CD4-positive, alpha-beta memory T cell (primary cell): Measurements from ENCODE around the gene PANX2. TPM values are rescaled to one million over a fixed set of nuclear protein-coding genes. Genes with fewer than 3 reads are reported as not detected.

Experiments used
- CTCF ChIA-PET: fragments of 350-600 bp; sonication (Branson Sonifier 250); formaldehyde crosslinking; loops from one replicate; lab custom pipeline; 2021; ENCODE audit warnings: inconsistent platforms; ENCODE audit not compliant: partially characterized antibody; lab: Charles Lee
- POLR2A ChIA-PET: fragments of 350-600 bp; sonication (Branson Sonifier 250); formaldehyde crosslinking; loops from one replicate; lab custom pipeline; 2021; ENCODE audit not compliant: partially characterized antibody; lab: Charles Lee
- DNase-seq, 5 donors: peaks; one replicate each; pipeline versions ENCODE4 v3.0.0 to v3.0.0-alpha.2; 2020 to 2022; ENCODE audit warnings: mixed read lengths in 1 of 5
- H3K27ac ChIP-seq: one replicate; pipeline ENCODE4 v1.7.0; 2013; ENCODE audit warnings: low read depth, low read length
- H3K27me3 ChIP-seq: 2 replicates; pipeline ENCODE4 v1.7.0; 2013; ENCODE audit warnings: mild to moderate bottlenecking, low read length, moderate library complexity; ENCODE audit not compliant: insufficient read depth
- H3K36me3 ChIP-seq: 2 replicates; pipeline ENCODE4 v1.7.0; 2013; ENCODE audit warnings: mild to moderate bottlenecking, low read length, moderate library complexity; ENCODE audit not compliant: insufficient read depth
- H3K4me1 ChIP-seq: 2 replicates; pipeline ENCODE4 v1.7.0; 2013; ENCODE audit warnings: mild to moderate bottlenecking, low read length, moderate library complexity; ENCODE audit not compliant: insufficient read depth
- H3K4me3 ChIP-seq, 2 donors: one replicate each; pipeline ENCODE4 v1.7.0; 2013; ENCODE audit warnings: low read length in 2 of 2, mild to moderate bottlenecking in 1 of 2
- H3K9me3 ChIP-seq, 2 donors: one replicate each; pipeline ENCODE4 v1.7.0; 2013; ENCODE audit warnings: low read length in 2 of 2, control low read depth in 1 of 2; ENCODE audit not compliant: control insufficient read depth in 1 of 2
- H3K27ac Mint-ChIP-seq, 7 donors: one replicate each; pipeline ENCODE4 v1.8.0; 2020 to 2021; ENCODE audit warnings: mixed read lengths in 7 of 7, mild to moderate bottlenecking in 6 of 7, inconsistent platforms in 3 of 7, moderate library complexity in 3 of 7
- H3K27me3 Mint-ChIP-seq, 2 donors: one replicate each; pipeline ENCODE4 v1.8.0; 2020 to 2021; ENCODE audit warnings: mixed read lengths in 2 of 2
- H3K36me3 Mint-ChIP-seq, 2 donors: one replicate each; pipeline ENCODE4 v1.8.0; 2020 to 2021; ENCODE audit warnings: mixed read lengths in 2 of 2, inconsistent platforms in 1 of 2, mild to moderate bottlenecking in 1 of 2
- H3K4me1 Mint-ChIP-seq, 4 donors: one replicate each; pipeline ENCODE4 v1.8.0; 2020 to 2021; ENCODE audit warnings: mixed read lengths in 4 of 4, mild to moderate bottlenecking in 1 of 4
- H3K4me3 Mint-ChIP-seq, 8 donors: one replicate each; pipeline ENCODE4 v1.8.0; 2020 to 2021; ENCODE audit warnings: mixed read lengths in 8 of 8, mild to moderate bottlenecking in 7 of 8, moderate library complexity in 6 of 8, inconsistent platforms in 3 of 8
- H3K9me3 Mint-ChIP-seq, 8 donors: one replicate each; pipeline ENCODE4 v1.8.0; 2020 to 2021; ENCODE audit warnings: mixed read lengths in 8 of 8, mild to moderate bottlenecking in 5 of 8, inconsistent platforms in 3 of 8, moderate library complexity in 1 of 8
- intact Hi-C: fragments of 100-400 bp; cut with micrococcal nuclease; formaldehyde crosslinking; loops from one replicate; pipeline ENCODE4 v1.15.1; 2023
- polyA plus RNA-seq, 2 donors: library from polyadenylated mRNA; unstranded; fragments of 300-500 nt; fragmentation: Illumina TruSeq; gene quantifications; one replicate each; pipeline ENCODE4 v1.2.3, GENCODE V29; 2021
- total RNA-seq, 2 experiments: library from RNA; stranded (reverse); gene quantifications; one replicate each; pipeline ENCODE4 v1.2.3, GENCODE V29; 2021

PANX2 gene
- total and polyA plus RNA-seq, 4 experiments from 2014 or later: not detected

DNA sequence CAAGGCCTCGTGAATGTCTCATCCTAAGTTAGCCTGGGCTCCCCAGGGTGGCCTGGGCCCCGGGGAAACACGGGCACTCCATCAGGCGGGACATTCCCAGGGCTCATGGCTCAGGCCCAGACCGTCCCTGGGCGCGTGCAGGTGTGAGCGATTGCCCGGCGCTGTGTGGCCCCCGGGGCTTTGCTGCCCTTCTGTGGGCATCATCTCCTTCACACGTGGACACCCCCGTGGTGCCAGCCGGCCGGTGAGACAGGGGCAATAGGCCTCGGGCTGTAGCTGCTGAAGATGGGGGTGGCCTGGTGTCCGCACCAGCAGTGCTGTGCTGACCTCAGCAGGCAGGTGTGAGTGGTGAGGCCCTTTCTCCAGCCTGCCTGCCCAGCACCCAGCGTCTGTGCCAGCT is 25.7 kb downstream of the PANX2 start:
- Histone ChIP-seq H3K4me3 (no peak overlapping the region), H3K27me3 (no peaks in the 10 kb centered on the region), H3K9me3 (no peaks in the 10 kb centered on the region), H3K36me3 (peaks cover 27% of the 10 kb centered on the region), H3K27ac (no peak overlapping the region), H3K4me1 (peaks cover 35% of the 10 kb centered on the region)
- DNase-seq: peak in 1 of 5 donors; percentile 15
- H3K4me3 Mint-ChIP-seq: no peak overlapping the region
- intact Hi-C loops: no loop called here
- H3K36me3 Mint-ChIP-seq: peaks cover 0 to 17% of the 10 kb centered on the region in 2 donors
- H3K27ac Mint-ChIP-seq: peak overlapping the region in 2 of 7 donors; percentile 29 to 60
- no peaks in the 10 kb centered on the region for H3K9me3 Mint-ChIP-seq
- ChIA-PET POLR2A (interaction anchor here (0.6 to 1.4 kb wide), 2 partner anchors 9 to 15 kb away, joined by 3 to 5 read pairs; no protein-coding TSS in a partner anchor), CTCF (interaction anchor here (1.1 kb wide), 1 partner anchor 10 kb away, joined by 3 read pairs; no protein-coding TSS in a partner anchor)
- no peaks in the 10 kb centered on the region for H3K27me3 Mint-ChIP-seq
- H3K4me1 Mint-ChIP-seq: peaks cover 9 to 24% (median 20%) of the 10 kb centered on the region in 4 donors

DNA sequence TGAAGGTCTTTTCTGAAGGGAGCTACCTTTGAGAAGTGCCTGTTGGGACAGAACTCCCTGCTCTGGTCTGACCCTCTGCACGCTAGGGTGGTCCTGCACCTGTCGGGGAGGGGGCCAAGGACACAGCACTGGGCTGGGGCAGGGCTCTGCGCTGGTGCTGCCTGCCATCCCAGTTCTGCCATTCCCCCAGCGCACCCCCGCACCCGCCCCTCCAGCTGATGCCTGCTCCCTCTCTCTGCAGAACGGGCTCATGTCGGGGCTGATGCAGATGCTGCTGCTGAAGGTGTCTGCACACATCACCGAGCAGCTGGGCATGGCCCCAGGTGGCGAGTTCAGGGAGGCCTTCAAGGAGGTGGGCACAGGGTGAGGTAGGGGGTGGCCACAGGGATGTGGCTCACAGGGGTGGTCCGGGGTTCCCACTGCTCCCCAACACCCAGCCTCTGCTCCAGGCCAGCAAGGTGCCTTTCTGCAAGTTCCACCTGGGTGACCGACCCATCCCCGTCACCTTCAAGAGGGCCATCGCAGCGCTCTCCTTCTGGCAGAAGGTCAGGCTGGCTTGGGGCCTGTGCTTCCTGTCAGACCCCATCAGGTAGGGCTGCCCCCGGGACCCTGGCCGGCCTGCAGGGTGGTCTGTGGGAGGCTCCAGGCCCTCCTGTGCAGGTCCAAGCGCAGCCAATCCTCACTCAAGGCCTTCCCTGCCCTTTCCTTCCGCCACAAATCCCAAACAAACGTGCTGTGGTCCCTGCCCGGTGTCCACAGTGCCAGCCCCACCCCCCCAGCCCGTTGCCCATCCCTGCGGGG is 26.7 kb downstream of the PANX2 start:
- no peak overlapping the region for H3K4me3 Mint-ChIP-seq
- no peaks in the 10 kb centered on the region for H3K9me3 ChIP-seq
- no peak overlapping the region for H3K4me3 ChIP-seq
- H3K4me1 ChIP-seq: peaks cover 35% of the 10 kb centered on the region
- H3K27me3 ChIP-seq: no peaks in the 10 kb centered on the region
- no peaks in the 10 kb centered on the region for H3K27me3 Mint-ChIP-seq
- ChIA-PET POLR2A (interaction anchor here (1.0 to 1.4 kb wide), 2 partner anchors 9 to 10 kb away, joined by 3 to 5 read pairs; no protein-coding TSS in a partner anchor), CTCF (interaction anchor here (1.1 kb wide), 1 partner anchor 11 kb away, joined by 3 read pairs; no protein-coding TSS in a partner anchor)
- peak in 1 of 5 donors; percentile 41 for DNase-seq
- peaks cover 7 to 21% (median 17%) of the 10 kb centered on the region in 4 donors for H3K4me1 Mint-ChIP-seq
- H3K27ac Mint-ChIP-seq: peak overlapping the region in 1 of 7 donors; percentile 46
- intact Hi-C loops: no loop called here
- peaks cover 0 to 14% of the 10 kb centered on the region in 2 donors for H3K36me3 Mint-ChIP-seq
- H3K36me3 ChIP-seq: peaks cover 27% of the 10 kb centered on the region
- H3K27ac ChIP-seq: no peak overlapping the region
- no peaks in the 10 kb centered on the region for H3K9me3 Mint-ChIP-seq

DNA sequence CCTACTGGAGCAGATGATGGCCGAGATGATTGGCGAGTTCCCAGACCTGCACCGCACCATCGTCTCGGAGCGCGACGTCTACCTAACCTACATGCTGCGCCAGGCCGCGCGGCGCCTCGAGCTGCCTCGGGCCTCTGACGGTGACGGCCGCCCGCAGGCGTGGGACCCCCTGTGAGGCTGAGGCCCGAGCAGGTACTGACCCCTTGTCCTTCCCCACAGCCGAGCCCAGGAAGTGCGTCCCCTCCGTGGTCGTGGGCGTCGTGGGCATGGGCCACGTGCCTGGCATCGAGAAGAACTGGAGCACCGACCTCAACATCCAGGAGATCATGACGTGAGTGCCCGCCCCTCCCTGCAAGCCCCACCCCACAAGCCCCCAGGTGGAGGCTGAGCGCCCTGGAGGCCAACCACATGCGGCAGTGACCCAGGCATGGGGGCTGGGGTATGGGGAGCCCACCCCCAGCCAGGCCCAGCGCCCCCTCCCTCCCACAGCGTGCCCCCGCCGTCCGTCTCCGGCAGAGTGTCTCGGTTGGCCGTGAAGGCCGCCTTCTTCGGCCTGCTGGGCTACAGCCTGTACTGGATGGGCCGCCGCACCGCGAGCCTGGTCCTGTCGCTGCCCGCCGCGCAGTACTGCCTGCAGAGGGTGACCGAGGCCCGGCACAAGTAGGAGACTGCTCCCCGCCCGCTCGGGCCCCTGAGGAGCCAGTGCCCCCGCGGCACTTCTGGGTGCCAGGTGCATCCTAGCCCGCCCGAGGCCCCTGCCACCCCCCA is 27.5 kb downstream of the PANX2 start:
- Mint-ChIP-seq H3K4me3 (peak overlapping the region in 1 of 8 donors; percentile 54), H3K9me3 (no peaks in the 10 kb centered on the region), H3K27ac (peak overlapping the region in 2 of 7 donors; percentile 24 to 46), H3K36me3 (peaks cover 0 to 11% of the 10 kb centered on the region in 2 donors), H3K27me3 (no peaks in the 10 kb centered on the region), H3K4me1 (peaks cover 7 to 18% (median 11%) of the 10 kb centered on the region in 4 donors)
- intact Hi-C loops: no loop called here
- H3K36me3 ChIP-seq: peaks cover 27% of the 10 kb centered on the region
- no peak overlapping the region for H3K27ac ChIP-seq
- ChIA-PET POLR2A (interaction anchor here (6.0 kb wide), 1 partner anchor 7 kb away, joined by 73 read pairs; no protein-coding TSS in a partner anchor), CTCF (no interaction called here)
- peaks cover 33% of the 10 kb centered on the region for H3K4me1 ChIP-seq
- no peaks in the 10 kb centered on the region for H3K27me3 ChIP-seq
- peak in 1 of 5 donors; percentile 37 for DNase-seq
- H3K9me3 ChIP-seq: no peaks in the 10 kb centered on the region
- H3K4me3 ChIP-seq: no peak overlapping the region

DNA sequence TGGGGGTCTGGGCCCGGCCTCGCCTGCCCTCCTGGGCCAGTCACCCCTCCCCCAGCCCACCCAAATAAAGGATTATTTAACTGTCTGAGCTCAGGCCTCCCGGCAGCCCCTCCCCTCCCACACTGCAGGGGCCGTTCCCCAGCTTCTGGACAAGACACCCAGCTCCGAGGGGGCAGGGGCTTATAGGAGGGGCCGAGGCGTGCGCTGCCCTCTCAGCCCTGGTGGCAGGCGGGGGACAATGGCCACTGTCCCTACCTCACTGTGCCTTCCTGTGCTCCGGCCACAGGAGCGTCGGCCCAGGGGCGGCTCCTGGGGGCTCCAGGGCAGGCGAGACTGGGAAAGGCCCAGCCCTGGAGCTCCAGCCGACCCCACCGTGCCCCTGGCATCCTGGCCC is 28.1 kb downstream of the PANX2 start:
- Histone ChIP-seq H3K9me3 (no peaks in the 10 kb centered on the region), H3K36me3 (peaks cover 22% of the 10 kb centered on the region), H3K27ac (no peak overlapping the region), H3K4me3 (no peak overlapping the region), H3K4me1 (peaks cover 27% of the 10 kb centered on the region), H3K27me3 (no peaks in the 10 kb centered on the region)
- ChIA-PET CTCF (no interaction called here), POLR2A (interaction anchor here (6.0 kb wide), 1 partner anchor 8 kb away, joined by 73 read pairs; no protein-coding TSS in a partner anchor)
- Mint-ChIP-seq H3K27ac (peak overlapping the region in 1 of 7 donors; percentile 71), H3K27me3 (no peaks in the 10 kb centered on the region), H3K36me3 (peaks cover 5 to 16% of the 10 kb centered on the region in 2 donors), H3K4me3 (no peak overlapping the region), H3K4me1 (peaks cover 7 to 18% (median 14%) of the 10 kb centered on the region in 4 donors), H3K9me3 (no peaks in the 10 kb centered on the region)
- DNase-seq: peak in 1 of 5 donors; percentile 20
- intact Hi-C loops: no loop called here

DNA sequence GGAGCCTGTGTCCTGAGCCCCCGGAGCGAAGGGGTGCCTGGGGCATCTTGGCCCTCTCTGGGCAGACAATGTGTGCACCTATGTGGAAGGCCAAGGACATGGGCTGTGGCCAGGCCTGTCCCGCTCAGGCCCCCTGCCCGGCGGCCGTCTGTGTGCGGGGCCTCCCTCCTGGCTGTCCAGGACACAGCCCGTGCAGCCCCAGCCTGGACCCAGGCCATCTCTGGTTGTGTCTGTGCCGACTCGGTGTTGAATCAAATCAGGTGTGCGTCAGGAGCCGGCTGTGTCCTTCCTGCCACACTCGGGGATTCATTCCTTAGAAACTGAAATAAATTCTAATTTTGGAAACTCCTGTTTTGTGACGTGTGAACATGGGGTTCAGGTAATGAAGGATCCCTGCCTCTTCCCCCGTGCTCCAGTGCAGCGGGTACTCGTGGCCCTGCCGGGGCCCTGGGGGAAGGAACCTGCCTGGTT is 28.8 kb downstream of the PANX2 start:
- no peaks in the 10 kb centered on the region for H3K27me3 ChIP-seq
- intact Hi-C loops: no loop called here
- peak in 1 of 5 donors; percentile 20 for DNase-seq
- H3K4me1 Mint-ChIP-seq: peaks cover 9 to 22% (median 15%) of the 10 kb centered on the region in 4 donors
- peaks cover 0 to 2% (median 0%) of the 10 kb centered on the region in 8 donors for H3K9me3 Mint-ChIP-seq
- ChIA-PET CTCF (no interaction called here), POLR2A (interaction anchor here (0.9 to 6.0 kb wide), 2 partner anchors 8 to 422 kb away, joined by 3 to 73 read pairs; no protein-coding TSS in a partner anchor)
- no peak overlapping the region for H3K4me3 ChIP-seq
- H3K27ac Mint-ChIP-seq: peak overlapping the region; percentile 22 to 81 (median 55)
- peaks cover 22% of the 10 kb centered on the region for H3K4me1 ChIP-seq
- peak overlapping the region; percentile 78 for H3K27ac ChIP-seq
- peaks cover 15% of the 10 kb centered on the region for H3K36me3 ChIP-seq
- H3K27me3 Mint-ChIP-seq: no peaks in the 10 kb centered on the region
- peak overlapping the region in 7 of 8 donors; percentile 49 to 79 (median 69) for H3K4me3 Mint-ChIP-seq
- no peaks in the 10 kb centered on the region for H3K9me3 ChIP-seq
- peaks cover 8 to 20% of the 10 kb centered on the region in 2 donors for H3K36me3 Mint-ChIP-seq

DNA sequence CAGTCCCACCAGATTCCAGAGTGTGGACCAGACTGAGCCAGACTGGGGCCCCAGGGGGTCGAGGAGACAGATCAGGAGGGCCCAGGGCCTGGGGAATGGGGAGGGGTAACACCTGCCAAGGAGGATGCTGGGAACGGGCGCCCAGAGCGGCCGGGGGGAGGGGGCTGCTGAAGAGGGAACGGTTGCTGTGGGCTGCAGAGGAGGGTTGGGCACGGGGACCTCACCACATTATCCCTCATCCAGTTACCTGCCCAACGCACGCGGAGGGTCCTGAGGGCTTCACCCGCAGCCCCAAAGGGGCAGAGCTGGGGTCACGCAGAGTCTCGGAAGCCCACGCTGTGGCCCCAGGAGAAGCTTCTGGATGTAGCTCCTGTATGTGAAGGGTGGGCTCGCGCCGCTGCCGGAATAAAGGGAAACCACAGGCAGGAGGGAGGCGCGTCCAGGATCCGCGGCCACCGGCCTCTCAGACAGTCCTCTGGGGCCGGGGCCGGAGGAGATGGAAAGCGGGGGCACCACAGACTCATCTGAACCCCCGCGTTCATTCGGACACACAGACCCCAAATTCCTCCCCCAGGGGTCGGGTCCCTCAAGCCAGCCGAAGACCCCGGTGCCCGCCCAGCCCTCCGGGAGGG is 29.4 kb downstream of the PANX2 start:
- ChIA-PET POLR2A (interaction anchor here (0.9 to 6.0 kb wide), 2 partner anchors 9 to 421 kb away, joined by 3 to 73 read pairs; no protein-coding TSS in a partner anchor), CTCF (no interaction called here)
- Mint-ChIP-seq H3K9me3 (peaks cover 0 to 2% (median 0%) of the 10 kb centered on the region in 8 donors), H3K27ac (peak overlapping the region in 6 of 7 donors; percentile 42 to 81 (median 63)), H3K4me1 (peaks cover 12 to 24% (median 19%) of the 10 kb centered on the region in 4 donors), H3K36me3 (peaks cover 12 to 24% of the 10 kb centered on the region in 2 donors), H3K4me3 (peak overlapping the region; percentile 49 to 79 (median 68)), H3K27me3 (no peaks in the 10 kb centered on the region)
- Histone ChIP-seq H3K4me1 (peaks cover 22% of the 10 kb centered on the region), H3K27me3 (no peaks in the 10 kb centered on the region), H3K27ac (peak overlapping the region; percentile 78), H3K4me3 (peak overlapping the region in 1 of 2 donors; percentile 55), H3K9me3 (no peaks in the 10 kb centered on the region), H3K36me3 (peaks cover 8% of the 10 kb centered on the region)
- DNase-seq: peak in 1 of 5 donors; percentile 41
- intact Hi-C loops: loop anchor here (1.0 to 5.0 kb wide), 3 partner anchors 10 to 42 kb away; partner anchors contain the start of gene TRABD
